Keratinocyte (primary cell): ENCODE results near the gene NDUFA13.

Source experiments
- CTCF ChIP-seq, 3 experiments: IDR thresholded peaks in 1 of 3; conservative IDR thresholded peaks in 1 of 3; optimal IDR thresholded peaks in 1 of 3; 2 replicates in 2 of 3; 3 replicates in 1 of 3; pipeline versions ENCODE3 to v1.5.1; 2011; ENCODE audit warnings: low read length in 3 of 3, mild to moderate bottlenecking in 3 of 3, moderate library complexity in 2 of 3, control low read depth in 1 of 3, inconsistent platforms in 1 of 3; ENCODE audit not compliant: insufficient read depth in 2 of 3; ENCODE audit errors: extremely low read depth in 1 of 3
- EZH2 ChIP-seq: IDR thresholded peaks from one replicate; pipeline ENCODE4 v1.6.1; 2012; ENCODE audit warnings: inconsistent platforms, mild to moderate bottlenecking, low read length, moderate library complexity

DNA sequence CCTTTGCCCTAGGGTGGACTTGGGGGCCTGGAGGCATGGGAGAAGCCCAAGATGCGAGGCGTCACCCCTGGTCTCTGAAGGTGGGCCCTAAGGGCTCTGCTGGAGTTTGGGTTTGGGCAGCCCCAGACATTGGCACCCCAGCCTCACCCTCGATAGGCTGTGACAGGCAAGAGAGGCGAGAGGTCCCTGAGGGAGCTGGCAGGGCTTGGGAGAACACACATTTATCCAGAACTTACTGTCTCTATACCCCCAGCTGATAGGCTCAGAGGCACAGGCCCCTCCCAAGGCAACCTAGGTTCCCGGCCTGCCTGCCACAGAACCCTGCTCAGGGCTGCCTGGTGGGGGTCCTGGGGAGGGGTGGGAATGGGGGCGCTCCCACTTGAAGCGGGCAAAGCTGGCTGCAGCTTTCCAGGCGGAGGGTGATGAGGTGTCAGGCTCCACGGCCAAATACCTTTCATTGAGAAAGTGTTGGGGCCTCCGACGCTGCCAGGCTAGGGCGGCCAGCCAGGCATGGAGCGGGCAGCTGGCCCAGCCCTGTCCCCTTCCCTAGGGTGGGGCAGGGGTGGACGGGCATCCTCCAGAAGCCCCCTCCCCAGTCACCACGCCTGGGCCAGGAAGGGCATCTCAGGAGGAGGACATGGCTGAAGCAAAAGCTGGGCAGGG lies 31.8 kb downstream of the NDUFA13 start:
- no peak for TF ChIP-seq CTCF (optimal IDR thresholded peaks at IDR 0.05 in 1 of 3, IDR thresholded peaks at IDR 0.05 in 1 of 3, conservative IDR thresholded peaks at IDR 0.05 in 1 of 3; ENCODE audit: extremely low read depth in 1 of 3, insufficient read depth in 2 of 3, low read length in 3 of 3)
- no peak for TF ChIP-seq EZH2
